HepG2 (cell line): ENCODE data around the gene ACTN1.

ENCODE experiments used
- CEBPB ChIP-seq: IDR thresholded peaks from 2 replicates; pipeline ENCODE4 v1.6.1; 2011; ENCODE audit warnings: low read depth, low read length, improper control_type of control experiment, borderline replicate concordance
- CTCF ChIP-seq: sonication (generic); formaldehyde crosslinking; IDR thresholded peaks from 2 replicates; pipeline ENCODE4 v1.5.0; 2020; ENCODE audit warnings: mild to moderate bottlenecking, missing genetic modification reagents, moderate library complexity
- HNF4G ChIP-seq, 2 experiments: sonication (generic) in 1 of 2; formaldehyde crosslinking in 1 of 2; IDR thresholded peaks; 2 replicates each; pipeline versions ENCODE4 v1.4.0 to v1.6.1; 2011 to 2020; ENCODE audit warnings: borderline replicate concordance in 2 of 2, low read depth in 2 of 2, mild to moderate bottlenecking in 2 of 2, low read length in 1 of 2, missing genetic modification reagents in 1 of 2, moderate library complexity in 1 of 2
- POLR2A ChIP-seq, 2 experiments: IDR thresholded peaks; 2 replicates each; pipeline ENCODE4 v1.6.1; 2011; ENCODE audit warnings: low read depth in 2 of 2, low read length in 2 of 2, mild to moderate bottlenecking in 1 of 2, moderate library complexity in 1 of 2; ENCODE audit not compliant: insufficient read depth in 1 of 2
- SMAD1 ChIP-seq: sonication (generic); formaldehyde crosslinking; IDR thresholded peaks from 2 replicates; pipeline ENCODE4 v1.4.0; 2020; ENCODE audit warnings: missing genetic modification reagents, low read depth, mild to moderate bottlenecking, borderline replicate concordance
- SMC3 ChIP-seq: IDR thresholded peaks from 2 replicates; pipeline ENCODE4 v1.6.1; 2011; ENCODE audit warnings: low read length, improper control_type of control experiment
- TBX2 ChIP-seq: sonication (generic); formaldehyde crosslinking; IDR thresholded peaks from 2 replicates; pipeline ENCODE4 v1.5.0; 2020; ENCODE audit warnings: missing genetic modification reagents, mild to moderate bottlenecking, borderline replicate concordance
- ZFP41 ChIP-seq: sonication (generic); formaldehyde crosslinking; IDR thresholded peaks from 2 replicates; pipeline ENCODE4 v1.4.0; 2020; ENCODE audit warnings: mild to moderate bottlenecking, missing genetic modification reagents, borderline replicate concordance
- TF ChIP-seq, protein P1 (sequence below): sonication (generic); formaldehyde crosslinking; IDR thresholded peaks from 2 replicates; pipeline ENCODE4 v1.8.0; 2022; ENCODE audit warnings: mild to moderate bottlenecking, missing genetic modification reagents; ENCODE audit not compliant: insufficient replicate concordance

DNA sequence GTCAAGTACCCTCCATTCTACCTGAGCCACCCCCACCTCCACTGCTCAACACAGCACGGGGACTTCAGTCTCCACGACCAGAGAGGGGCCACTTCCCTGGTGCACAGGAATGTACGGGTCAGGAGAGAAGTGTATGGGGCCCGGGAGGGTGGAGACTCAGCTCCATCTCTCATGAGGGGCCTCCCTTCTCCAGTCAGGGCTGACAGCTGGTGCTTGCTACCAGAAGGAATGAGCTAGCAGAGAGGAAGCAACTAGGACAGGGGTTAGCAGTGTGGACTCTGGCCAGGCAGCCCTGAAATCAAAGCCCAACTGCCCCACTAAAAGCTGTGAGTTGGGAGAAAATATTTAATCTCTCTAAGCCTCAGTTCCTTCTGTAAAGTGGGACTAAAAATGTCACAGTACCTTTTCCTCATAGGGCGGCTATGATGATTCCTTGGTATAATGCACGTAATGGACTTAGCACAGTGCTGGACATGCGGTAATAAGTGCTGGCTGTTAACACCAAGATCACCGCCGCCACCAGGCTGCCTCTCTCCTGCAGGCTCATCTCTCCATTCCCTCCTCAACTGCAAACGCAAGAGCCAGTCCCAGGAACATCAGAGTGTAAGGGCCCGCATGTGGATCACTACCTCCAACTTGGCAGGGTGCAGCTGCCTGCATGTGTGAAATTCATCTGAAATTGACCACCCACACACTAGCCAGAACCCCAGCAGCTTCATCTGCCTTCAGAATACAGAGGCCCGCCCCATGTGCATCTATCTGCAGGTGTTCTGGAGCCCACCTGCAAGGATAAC lies 14.6 kb downstream of the ACTN1 start:
- TF ChIP-seq POLR2A (IDR thresholded peaks at IDR 0.05; ENCODE audit: insufficient read depth in 1 of 2, low read depth in 2 of 2, low read length in 2 of 2) (no peak), CTCF (CRISPR knock-in tag) (no peak), HNF4G (IDR thresholded peaks at IDR 0.05; ENCODE audit: borderline replicate concordance, low read depth, low read length) (peak; percentile 55; the same call in 1 of the 2 replicates), HNF4G (CRISPR knock-in tag; IDR thresholded peaks at IDR 0.05; ENCODE audit: borderline replicate concordance, low read depth) (no peak; the same call in 1 of the 2 replicates), SMC3 (no peak), CEBPB (no peak), ZFP41 (CRISPR knock-in tag) (no peak), TBX2 (no peak), SMAD1 (CRISPR knock-in tag) (no peak)
- TF ChIP-seq, protein P1, sequence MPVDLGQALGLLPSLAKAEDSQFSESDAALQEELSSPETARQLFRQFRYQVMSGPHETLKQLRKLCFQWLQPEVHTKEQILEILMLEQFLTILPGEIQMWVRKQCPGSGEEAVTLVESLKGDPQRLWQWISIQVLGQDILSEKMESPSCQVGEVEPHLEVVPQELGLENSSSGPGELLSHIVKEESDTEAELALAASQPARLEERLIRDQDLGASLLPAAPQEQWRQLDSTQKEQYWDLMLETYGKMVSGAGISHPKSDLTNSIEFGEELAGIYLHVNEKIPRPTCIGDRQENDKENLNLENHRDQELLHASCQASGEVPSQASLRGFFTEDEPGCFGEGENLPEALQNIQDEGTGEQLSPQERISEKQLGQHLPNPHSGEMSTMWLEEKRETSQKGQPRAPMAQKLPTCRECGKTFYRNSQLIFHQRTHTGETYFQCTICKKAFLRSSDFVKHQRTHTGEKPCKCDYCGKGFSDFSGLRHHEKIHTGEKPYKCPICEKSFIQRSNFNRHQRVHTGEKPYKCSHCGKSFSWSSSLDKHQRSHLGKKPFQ (CRISPR knock-in tag) = no peak
